ENCODE results near the gene HBM.
"Not testable (repeated sequence)": the region's sequence is repeated elsewhere in the genome, so short reads cannot be mapped to it uniquely, and the experiment has no call there.

Gene HBM

DNA sequence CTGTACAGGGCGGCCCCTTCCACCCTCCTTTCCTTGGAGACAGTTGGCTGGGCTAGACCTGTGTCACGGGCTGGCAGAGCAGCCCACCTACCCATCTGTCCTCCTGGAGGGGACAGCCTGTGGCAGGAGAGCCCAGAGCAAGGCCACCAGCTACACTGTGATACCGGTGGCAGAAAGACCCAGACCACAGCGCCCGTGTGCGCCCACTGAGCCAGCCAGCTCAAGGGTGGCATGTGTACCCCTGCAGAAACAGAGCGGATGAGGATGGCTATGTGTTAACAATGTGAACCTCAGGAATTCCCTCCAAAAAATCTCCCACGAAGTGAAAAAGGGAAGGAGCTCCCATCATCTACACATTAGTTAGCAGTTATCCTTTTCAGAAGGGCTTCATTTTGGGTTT is 21.6 kb downstream of the HBM start:
- no peak for DNase-seq

GRCh38 chr16:188674-189073 is 22.9 kb downstream of the HBM start:
- DNase-seq, result no peak

- no peak for DNase-seq
Measured at GRCh38 chr16:189604-190186, 23.9 kb downstream of the HBM start.

DNA sequence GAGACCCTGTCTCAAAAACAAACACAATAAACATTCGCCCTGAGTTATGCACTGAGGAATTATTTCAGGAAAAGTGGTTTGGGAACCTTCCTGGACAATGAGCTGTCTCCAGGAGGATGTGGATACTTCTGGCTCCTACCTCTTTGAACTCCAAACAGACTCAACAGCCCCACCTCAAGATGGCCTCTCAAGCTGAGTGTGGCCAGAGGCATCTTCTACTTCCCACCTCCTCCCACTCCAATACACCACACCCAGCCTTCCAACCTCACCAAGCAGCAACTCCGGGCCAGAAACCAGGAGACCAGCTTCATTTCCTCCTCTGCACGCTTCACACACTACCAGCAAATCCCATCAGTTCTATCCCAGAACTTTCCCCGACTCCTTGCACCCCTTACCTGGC is 26.1 kb downstream of the HBM start:
- no peak for DNase-seq

- no peak for DNase-seq
Measured at GRCh38 chr16:192686-193085, 26.9 kb downstream of the HBM start.

- DNase-seq, result no peak
Measured at GRCh38 chr16:193441-193840, 27.7 kb downstream of the HBM start.

DNA sequence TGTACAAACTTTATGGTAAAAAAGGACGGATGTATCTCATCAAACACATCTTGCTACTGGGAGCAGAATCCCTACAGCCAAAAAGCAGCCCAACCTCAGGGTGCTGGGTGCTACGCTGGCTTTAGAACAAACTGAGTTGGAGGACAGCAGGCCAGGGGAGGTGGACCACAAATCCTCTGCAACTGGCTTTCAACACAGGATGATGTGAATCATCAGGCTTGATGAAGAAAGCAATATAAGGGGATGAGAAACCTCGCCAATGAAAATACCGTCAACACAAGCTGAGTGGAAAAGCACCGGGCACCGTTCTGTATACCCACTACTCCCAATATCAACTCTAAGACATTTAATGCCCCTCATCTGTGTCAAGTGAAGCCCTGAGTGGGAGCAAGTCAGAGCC is 28.7 kb downstream of the HBM start:
- no peak for DNase-seq

GRCh38 chr16:200388-200787 is 34.6 kb downstream of the HBM start:
- no peak for DNase-seq

GRCh38 chr16:203246-203645 is 37.5 kb downstream of the HBM start:
- no peak for DNase-seq

DNA sequence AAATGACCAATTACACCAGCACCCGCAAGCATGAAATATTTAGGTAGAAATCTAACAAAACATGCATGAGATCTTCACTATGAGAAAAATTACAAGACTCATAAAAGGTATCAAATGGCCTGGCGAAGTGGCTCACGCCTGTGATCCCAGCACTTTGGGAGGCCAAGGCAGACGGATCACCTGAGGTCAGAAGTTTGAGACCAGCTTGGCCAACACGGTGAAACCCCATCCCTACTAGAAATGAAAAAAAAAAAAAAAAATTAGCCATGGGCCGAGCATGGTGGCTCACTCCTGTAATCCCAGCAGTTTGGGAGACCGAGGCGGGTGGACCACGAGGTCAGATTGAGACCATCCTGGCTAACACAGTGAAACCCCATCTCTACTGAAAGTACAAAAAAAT is 38.3 kb downstream of the HBM start:
- DNase-seq, result not testable (repeated sequence)

DNA sequence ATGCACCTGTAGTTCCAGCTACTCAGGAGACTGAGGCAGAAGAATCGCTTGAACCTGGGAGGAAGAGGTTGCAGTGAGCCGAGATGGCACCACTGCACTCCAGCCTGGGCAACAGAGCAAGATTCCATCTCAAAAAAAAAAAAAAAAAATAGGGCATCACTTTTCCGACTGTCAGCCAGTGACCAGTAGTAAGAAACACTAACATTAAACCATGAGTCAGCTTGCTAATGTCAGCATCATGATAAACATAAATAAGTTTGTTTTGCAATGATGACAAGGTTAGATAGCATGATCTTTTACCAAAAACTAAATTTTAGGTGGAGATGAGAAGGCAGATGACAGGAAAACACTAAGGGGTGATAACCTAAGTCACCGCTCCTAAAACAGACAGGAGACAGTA is 43.6 kb downstream of the HBM start:
- DNase-seq, result not testable (repeated sequence)

DNA sequence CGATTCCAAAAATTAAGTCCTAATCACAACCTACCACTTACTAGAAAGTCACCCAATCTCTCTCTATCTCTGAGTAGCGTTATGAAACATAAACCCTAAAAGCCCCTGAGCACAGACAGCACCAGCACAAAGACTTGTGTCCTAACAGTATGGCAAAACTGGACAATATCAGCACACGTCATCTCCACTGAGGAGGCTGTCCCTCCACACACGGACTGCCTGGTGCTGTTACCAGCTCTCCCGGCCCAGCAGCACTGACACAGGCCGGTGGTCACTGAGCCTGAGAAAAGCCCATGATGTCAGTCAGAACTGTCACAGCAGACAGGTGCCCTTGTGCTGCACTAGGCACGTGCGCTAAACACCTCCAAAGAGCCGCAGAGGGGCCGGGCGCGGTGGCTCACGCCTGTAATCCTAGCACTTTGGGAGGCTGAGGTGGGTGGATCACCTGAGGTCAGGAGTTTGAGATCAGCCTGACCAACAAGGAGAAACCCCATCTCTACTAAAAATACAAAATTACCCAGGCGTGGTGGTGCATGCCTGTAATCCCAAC is 45.9 kb downstream of the HBM start:
- not testable (repeated sequence) for DNase-seq

- no peak for DNase-seq
Measured at GRCh38 chr16:212999-213398, 47.2 kb downstream of the HBM start.
